ENCODE data around the gene JDP2.

DNA sequence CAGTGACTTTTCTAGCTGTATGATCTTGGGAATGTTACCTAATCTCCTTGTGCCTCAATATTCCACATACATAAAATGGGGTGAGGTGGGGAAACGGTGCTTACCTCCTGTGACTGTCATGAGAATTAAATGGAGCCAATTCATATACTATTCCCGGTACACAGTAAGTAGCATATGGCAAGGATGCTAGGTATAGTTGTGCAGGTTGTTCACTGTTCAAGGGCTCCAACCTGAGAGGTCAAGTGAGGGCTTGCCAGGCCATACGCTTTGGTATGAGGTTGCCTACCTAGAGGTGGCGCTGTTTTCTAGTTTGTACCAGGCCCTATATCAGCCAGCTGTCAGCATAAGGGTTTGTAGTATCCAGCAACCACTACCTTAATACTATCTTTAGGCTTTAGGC is 90.8 kb downstream of the JDP2 start:
- TF ChIP-seq GATA2 (IDR thresholded peaks at IDR 0.05; ENCODE audit: low read depth, low read length), result no peak
- no peak for TF ChIP-seq GATA3 (IDR thresholded peaks at IDR 0.05; ENCODE audit: low read depth, low read length)
